HEK293 (cell line): ENCODE measurements around the gene DHX32.
"Not testable (repeated sequence)": the region's sequence is repeated elsewhere in the genome, so short reads cannot be mapped to it uniquely, and the experiment has no call there.

Experiments used
- CTCF ChIA-PET: fragments of 350-600 bp; formaldehyde crosslinking; extraction: SDS; loops from one replicate; lab custom pipeline; 2021; ENCODE audit warnings: antibody characterized with exemption; lab: Yijun Ruan, JAX
- POLR2A ChIA-PET: fragments of 300-600 bp; formaldehyde crosslinking; extraction: SDS; loops from one replicate; lab custom pipeline; 2020; ENCODE audit warnings: antibody characterized with exemption, inconsistent platforms; lab: Yijun Ruan, JAX
- H3K27ac ChIP-seq: fragments of 200-500 bp; sonication (Bioruptor generic); 2 replicates; pipeline ENCODE4 v1.5.1; 2014; ENCODE audit warnings: low read depth, low read length, control low read depth, inconsistent platforms; ENCODE audit errors: extremely low read depth
- H3K36me3 ChIP-seq, 2 experiments: fragments of 200-500 bp in 1 of 2; sonication (Bioruptor generic) in 1 of 2; 1 replicate in 1 of 2; 2 replicates in 1 of 2; pipeline ENCODE4 v1.5.1; 2014 to 2017; ENCODE audit warnings: inconsistent platforms in 2 of 2, low read length in 2 of 2; ENCODE audit not compliant: control insufficient read depth in 2 of 2, insufficient read depth in 1 of 2
- H3K4me1 ChIP-seq: fragments of 200-500 bp; sonication (Bioruptor generic); 2 replicates; pipeline ENCODE4 v1.5.1; 2014; ENCODE audit warnings: mild to moderate bottlenecking, low read length, inconsistent platforms; ENCODE audit not compliant: control insufficient read depth, insufficient read depth
- H3K4me3 ChIP-seq: 2 replicates; pipeline ENCODE4 v1.5.1; 2011; ENCODE audit warnings: low read depth, mild to moderate bottlenecking, control low read depth, low read length, moderate library complexity
- H3K9me3 ChIP-seq: fragments of 200-500 bp; sonication (Bioruptor generic); 2 replicates; pipeline ENCODE4 v1.5.1; 2014; ENCODE audit warnings: low read depth, low read length, inconsistent platforms; ENCODE audit not compliant: control insufficient read depth, insufficient read depth
- EGR2 ChIP-seq: fragments of 450-650 bp; formaldehyde crosslinking; IDR thresholded peaks from 2 replicates; pipeline ENCODE4 v1.5.1; 2016; ENCODE audit warnings: low read depth, missing biosample characterization, missing genetic modification characterization
- GLIS2 ChIP-seq: fragments of 450-650 bp; formaldehyde crosslinking; IDR thresholded peaks from 2 replicates; pipeline ENCODE4 v1.5.1; 2016; ENCODE audit warnings: missing biosample characterization, missing genetic modification characterization
- PATZ1 ChIP-seq: fragments of 450-650 bp; formaldehyde crosslinking; IDR thresholded peaks from 2 replicates; pipeline ENCODE4 v1.5.1; 2016; ENCODE audit warnings: missing biosample characterization, missing genetic modification characterization
- SP2 ChIP-seq: fragments of 450-650 bp; formaldehyde crosslinking; IDR thresholded peaks from 2 replicates; pipeline ENCODE4 v1.5.1; 2016; ENCODE audit warnings: missing biosample characterization, missing genetic modification characterization
- SP3 ChIP-seq: fragments of 450-650 bp; formaldehyde crosslinking; IDR thresholded peaks from 2 replicates; pipeline ENCODE4 v1.5.1; 2016; ENCODE audit warnings: missing biosample characterization, missing genetic modification characterization
- ZBTB20 ChIP-seq: fragments of 450-650 bp; formaldehyde crosslinking; IDR thresholded peaks from 2 replicates; pipeline ENCODE4 v1.5.1; 2016; ENCODE audit warnings: missing biosample characterization, missing genetic modification characterization
- ZNF335 ChIP-seq: fragments of 450-650 bp; formaldehyde crosslinking; conservative IDR thresholded peaks from 2 replicates; pipeline ENCODE4 v1.5.1; 2016; ENCODE audit warnings: missing biosample characterization, missing genetic modification characterization
- ZNF394 ChIP-seq: fragments of 450-650 bp; formaldehyde crosslinking; IDR thresholded peaks from 2 replicates; pipeline ENCODE4 v1.5.1; 2016; ENCODE audit warnings: missing biosample characterization, missing genetic modification characterization, mild to moderate bottlenecking, moderate library complexity, borderline replicate concordance
- ZXDB ChIP-seq: fragments of 450-650 bp; formaldehyde crosslinking; IDR thresholded peaks from 2 replicates; pipeline ENCODE4 v1.5.1; 2016; ENCODE audit warnings: missing biosample characterization, missing genetic modification characterization
- TF ChIP-seq, protein P1 (sequence below): fragments of 450-650 bp; formaldehyde crosslinking; conservative IDR thresholded peaks from 2 replicates; pipeline ENCODE4 v1.5.1; 2016; ENCODE audit warnings: low read depth, missing biosample characterization, missing genetic modification characterization

Gene DHX32

GRCh38 chr10:125905069-125905994 is 24.2 kb upstream of the DHX32 start:
- H3K27ac ChIP-seq, H3K4me3 ChIP-seq, H3K4me1 ChIP-seq, H3K36me3 ChIP-seq, POLR2A ChIA-PET, H3K9me3 ChIP-seq: not testable (repeated sequence)
- CTCF ChIA-PET: interaction anchor here (0.6 kb wide), 1 partner anchor 203 kb away, joined by 5 read pairs; no protein-coding TSS in a partner anchor

DNA sequence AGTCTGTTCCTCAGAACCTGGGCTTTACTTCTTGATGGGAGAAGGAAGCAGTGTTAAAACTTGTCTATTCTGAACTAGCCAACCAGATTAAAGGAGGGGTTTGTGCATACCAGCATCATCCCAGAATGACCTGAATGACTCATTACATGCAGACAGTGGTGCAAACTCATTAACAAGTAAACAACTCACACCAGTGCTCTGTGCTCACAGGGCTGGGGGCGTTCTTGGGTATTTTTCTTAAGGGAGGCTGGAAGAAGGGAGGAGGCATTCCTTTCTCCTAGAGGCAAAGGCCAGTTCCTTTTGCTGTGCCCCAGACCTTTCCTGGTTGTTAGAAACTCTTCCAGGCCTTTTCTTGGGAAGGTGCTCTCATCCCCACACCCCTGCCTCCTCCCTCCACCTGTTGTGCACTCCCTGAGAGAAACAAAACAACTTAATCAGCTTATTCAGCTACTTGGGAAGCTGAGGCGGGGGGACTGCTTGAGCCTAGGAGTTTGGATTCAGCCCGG is 22.1 kb upstream of the DHX32 start:
- H3K9me3 ChIP-seq, H3K4me1 ChIP-seq, H3K27ac ChIP-seq, POLR2A ChIA-PET, H3K4me3 ChIP-seq, H3K36me3 ChIP-seq: not testable (repeated sequence)
- CTCF ChIA-PET: interaction anchor here (1.0 kb wide), 1 partner anchor 30 kb away, joined by 3 read pairs; no protein-coding TSS in a partner anchor

DNA sequence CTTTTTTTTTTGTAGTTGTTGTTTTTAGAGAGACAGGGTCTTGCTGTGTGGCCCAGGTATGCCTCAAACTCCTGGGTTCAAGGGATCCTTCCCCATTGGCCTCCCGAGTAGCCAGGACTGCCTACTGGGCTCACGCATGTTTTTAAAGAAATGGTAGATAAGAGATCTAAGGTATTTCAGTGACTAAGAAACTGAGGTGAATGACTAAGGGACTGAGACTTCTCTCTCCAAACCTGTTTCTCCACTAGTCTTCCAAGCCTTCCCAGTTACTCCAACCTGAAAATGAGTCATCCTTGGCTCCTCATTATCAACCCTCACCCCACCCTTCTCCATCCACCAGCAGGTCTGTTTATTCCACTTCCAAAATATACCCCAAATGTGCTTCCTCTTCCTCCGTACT is 19.9 kb upstream of the DHX32 start:
- H3K4me1 ChIP-seq, CTCF ChIA-PET, H3K9me3 ChIP-seq, H3K36me3 ChIP-seq, POLR2A ChIA-PET, H3K4me3 ChIP-seq, H3K27ac ChIP-seq: not testable (repeated sequence)
- TF ChIP-seq ZNF394 (tag by site-specific recombination): 0 out of 2 replicates have a peak, but pooled peaks have one; percentile 20

DNA sequence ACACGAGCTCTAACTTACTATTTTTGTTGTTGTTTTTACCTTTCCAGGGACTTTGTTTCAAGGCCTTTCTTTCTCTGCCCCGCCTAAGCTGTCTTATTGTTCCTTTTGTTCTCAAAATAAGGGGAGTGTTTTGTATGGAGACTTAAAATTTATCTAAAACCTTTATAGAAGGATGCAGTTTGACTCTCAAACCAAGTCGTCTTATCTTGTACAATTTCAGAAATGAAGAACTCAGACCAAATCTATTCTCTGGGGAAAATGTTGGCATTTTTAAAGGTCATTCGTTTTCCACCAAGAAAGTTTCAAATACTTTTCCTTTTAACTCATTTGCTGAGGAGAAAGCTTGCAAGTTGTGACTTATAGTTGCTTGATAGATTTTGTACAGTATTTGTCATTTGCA is 16.2 kb upstream of the DHX32 start:
- not testable (repeated sequence) for H3K27ac ChIP-seq, H3K4me1 ChIP-seq, H3K36me3 ChIP-seq, H3K9me3 ChIP-seq, H3K4me3 ChIP-seq
- CTCF ChIA-PET: interaction anchor here (1.0 kb wide), 1 partner anchor 28 kb away, joined by 3 read pairs; no protein-coding TSS in a partner anchor
- POLR2A ChIA-PET: interaction anchor here (1.3 kb wide), 1 partner anchor 14 kb away, joined by 3 read pairs; no protein-coding TSS in a partner anchor

DNA sequence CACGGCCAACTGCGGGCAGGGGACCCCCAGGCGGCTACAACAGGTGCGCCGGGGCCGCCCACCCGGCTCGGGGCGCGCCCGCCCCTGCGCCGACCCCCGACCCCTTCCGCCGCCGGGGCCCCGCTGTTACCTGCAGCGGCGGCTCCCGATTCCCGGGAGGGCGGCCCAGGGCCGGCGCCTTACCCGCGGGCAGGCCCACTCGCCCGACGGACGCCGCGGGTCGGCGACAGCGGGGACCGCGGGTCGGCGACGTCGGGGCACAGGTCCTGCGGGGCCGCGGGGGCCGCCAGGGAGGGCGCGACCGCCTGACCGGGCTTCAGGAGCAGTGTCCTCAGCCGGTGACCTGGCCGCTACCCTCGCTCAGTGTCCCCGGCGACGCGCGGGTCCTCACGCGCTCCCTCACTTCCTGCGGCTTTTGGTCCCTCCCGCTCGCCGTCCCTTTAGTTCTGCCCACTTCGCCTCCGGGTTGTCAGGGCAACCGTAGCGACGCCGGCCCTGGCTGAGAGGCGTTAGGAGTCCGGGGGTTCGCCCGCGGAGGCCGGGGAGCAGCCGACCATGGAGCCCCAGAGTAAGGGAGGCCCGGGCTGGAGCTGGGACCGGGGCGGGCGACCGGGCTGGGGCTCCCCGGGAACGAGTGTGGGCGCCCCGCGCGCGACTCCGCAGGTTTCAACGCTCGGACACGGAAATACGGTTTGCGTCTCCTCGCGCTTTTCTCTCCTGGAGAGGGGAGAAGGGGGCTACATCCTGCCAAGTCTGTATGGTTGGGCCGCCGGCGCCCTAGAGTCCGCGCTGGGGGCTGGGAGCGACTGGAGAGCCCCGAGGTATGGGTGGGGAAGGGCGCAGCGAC is 15.2 kb upstream of the DHX32 start, which contains the start of gene FANK1:
Gene FANK1 (plus strand): TSS at position 477 of the 847 bp plus-strand sequence. CDS start 79 bp downstream, at position 556.
- H3K4me1 ChIP-seq, CTCF ChIA-PET, H3K36me3 ChIP-seq, H3K9me3 ChIP-seq: not testable (repeated sequence)
- Histone ChIP-seq H3K4me3 (peak within 1 kb of the TSS; percentile 68), H3K27ac (peak within 1 kb of the TSS; percentile 76)
- POLR2A ChIA-PET: interaction anchor here (1.3 kb wide), 1 partner anchor 13 kb away, joined by 3 read pairs; no protein-coding TSS in a partner anchor
- TF ChIP-seq SP3 (tag by site-specific recombination) (peak; percentile 32; the same call in 1 of the 2 replicates), EGR2 (peak; percentile 58), GLIS2 (peak; percentile 36; the same call in 1 of the 2 replicates), ZXDB (tag by site-specific recombination) (peak; percentile 15; the same call in 1 of the 2 replicates), ZBTB20 (peak; percentile 90), SP2 (tag by site-specific recombination) (peak; percentile 57), PATZ1 (tag by site-specific recombination) (0 out of 2 replicates have a peak, but pooled peaks have one; percentile 19), ZNF335 (tag by site-specific recombination) (peak; percentile 73)
- TF ChIP-seq, protein P1, sequence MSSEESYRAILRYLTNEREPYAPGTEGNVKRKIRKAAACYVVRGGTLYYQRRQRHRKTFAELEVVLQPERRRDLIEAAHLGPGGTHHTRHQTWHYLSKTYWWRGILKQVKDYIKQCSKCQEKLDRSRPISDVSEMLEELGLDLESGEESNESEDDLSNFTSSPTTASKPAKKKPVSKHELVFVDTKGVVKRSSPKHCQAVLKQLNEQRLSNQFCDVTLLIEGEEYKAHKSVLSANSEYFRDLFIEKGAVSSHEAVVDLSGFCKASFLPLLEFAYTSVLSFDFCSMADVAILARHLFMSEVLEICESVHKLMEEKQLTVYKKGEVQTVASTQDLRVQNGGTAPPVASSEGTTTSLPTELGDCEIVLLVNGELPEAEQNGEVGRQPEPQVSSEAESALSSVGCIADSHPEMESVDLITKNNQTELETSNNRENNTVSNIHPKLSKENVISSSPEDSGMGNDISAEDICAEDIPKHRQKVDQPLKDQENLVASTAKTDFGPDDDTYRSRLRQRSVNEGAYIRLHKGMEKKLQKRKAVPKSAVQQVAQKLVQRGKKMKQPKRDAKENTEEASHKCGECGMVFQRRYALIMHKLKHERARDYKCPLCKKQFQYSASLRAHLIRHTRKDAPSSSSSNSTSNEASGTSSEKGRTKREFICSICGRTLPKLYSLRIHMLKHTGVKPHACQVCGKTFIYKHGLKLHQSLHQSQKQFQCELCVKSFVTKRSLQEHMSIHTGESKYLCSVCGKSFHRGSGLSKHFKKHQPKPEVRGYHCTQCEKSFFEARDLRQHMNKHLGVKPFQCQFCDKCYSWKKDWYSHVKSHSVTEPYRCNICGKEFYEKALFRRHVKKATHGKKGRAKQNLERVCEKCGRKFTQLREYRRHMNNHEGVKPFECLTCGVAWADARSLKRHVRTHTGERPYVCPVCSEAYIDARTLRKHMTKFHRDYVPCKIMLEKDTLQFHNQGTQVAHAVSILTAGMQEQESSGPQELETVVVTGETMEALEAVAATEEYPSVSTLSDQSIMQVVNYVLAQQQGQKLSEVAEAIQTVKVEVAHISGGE (tag by site-specific recombination): peak; percentile 51
